ENCODE measurements around the gene SPINK9. TPM values are rescaled to one million over a fixed set of nuclear protein-coding genes. Genes with fewer than 3 reads are reported as not detected.

Gene SPINK9
- total RNA-seq, 1 experiment from 2014 or later, result not detected

DNA sequence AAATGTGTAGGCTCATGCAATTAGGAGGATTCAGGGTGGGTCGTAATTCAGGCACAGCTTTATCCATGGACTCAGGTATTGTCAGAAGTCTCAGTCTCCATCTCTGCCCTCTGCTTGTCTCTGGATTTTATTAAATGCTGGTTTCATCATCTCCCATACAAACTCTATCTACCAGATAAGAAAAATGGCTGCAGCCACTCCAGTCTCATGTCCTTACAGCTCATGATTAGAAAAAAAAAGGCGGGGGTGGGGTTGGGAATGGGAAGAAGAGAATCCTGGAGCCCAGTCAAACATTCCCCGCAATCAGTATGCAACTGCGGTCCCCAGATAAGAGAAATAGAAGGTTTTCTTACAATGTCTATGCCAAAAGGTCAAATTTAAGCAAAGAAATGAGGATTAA is 40.8 kb downstream of the SPINK9 start:
- no peak overlapping the region for H3K4me2 ChIP-seq (ENCODE audit: insufficient read depth, insufficient read length, low read length)
- H2BK20ac ChIP-seq (ENCODE audit: low read depth, low read length, poor library complexity, severe bottlenecking), result no peak overlapping the region
- no peak overlapping the region for H2BK15ac ChIP-seq (ENCODE audit: low read depth, low read length)
- H3K23ac ChIP-seq (ENCODE audit: insufficient read length, low read depth, low read length), result no peak overlapping the region
- no peak overlapping the region for H3K56ac ChIP-seq (ENCODE audit: insufficient read length, low read depth, low read length)
- H4K91ac ChIP-seq (ENCODE audit: insufficient read length, low read depth, low read length), result no peak overlapping the region
- Mint-ChIP-seq H3K27me3 (ENCODE audit: low read depth) (no peaks in the 10 kb centered on the region), H3K27ac (no peak overlapping the region), H3K4me1 (peaks cover 15 to 21% of the 10 kb centered on the region in 2 experiments), H3K9me3 (peaks cover 2 to 6% of the 10 kb centered on the region in 2 experiments; a peak in 2 of 5 replicates), H3K36me3 (ENCODE audit: insufficient read depth in 1 of 3, low read depth in 3 of 3) (peaks cover 3 to 10% (median 7%) of the 10 kb centered on the region in 3 experiments; a peak in 4 of 7 replicates), H3K4me3 (no peak overlapping the region)
- no peak overlapping the region for H3K14ac ChIP-seq (ENCODE audit: insufficient read depth, low read length)
- no peak overlapping the region for H2BK12ac ChIP-seq (ENCODE audit: insufficient read length, low read depth, low read length)
- H3T11ph ChIP-seq (ENCODE audit: low read length), result no peak overlapping the region
- H3K23me2 ChIP-seq (ENCODE audit: insufficient read length, low read depth, low read length, poor library complexity, severe bottlenecking), result no peaks in the 10 kb centered on the region
- no peaks in the 10 kb centered on the region for H3K9me3 ChIP-seq (ENCODE audit: control insufficient read depth, low read depth, low read length)
- H4K8ac ChIP-seq (replicated peaks; ENCODE audit: insufficient read length, low read depth, low read length), result no peak overlapping the region
- no peak for DNase-seq
- no peak overlapping the region for H3K18ac ChIP-seq (ENCODE audit: insufficient read length, low read depth, low read length)
- WGBS (ENCODE audit: extremely low coverage, insufficient read length, low lambda C conversion rate), result no CpG with 5 or more reads among the region's 4 CpGs
- H2AFZ ChIP-seq (ENCODE audit: low read length), result no peak overlapping the region
- H3K79me2 ChIP-seq (ENCODE audit: insufficient read depth, low read length), result no peaks in the 10 kb centered on the region
- no peak overlapping the region for H3K9ac ChIP-seq (ENCODE audit: extremely low read depth, insufficient read length, low read length)
- H3K4ac ChIP-seq (ENCODE audit: low read depth, low read length), result no peak overlapping the region
- H4K20me1 ChIP-seq (ENCODE audit: control insufficient read depth, insufficient read depth, insufficient read length), result no peaks in the 10 kb centered on the region
- H4K5ac ChIP-seq (ENCODE audit: insufficient read length, low read depth, low read length), result no peak overlapping the region
- H3K4me1 ChIP-seq (ENCODE audit: insufficient read depth, low read length), result no peaks in the 10 kb centered on the region
- no peaks in the 10 kb centered on the region for H3K79me1 ChIP-seq (ENCODE audit: insufficient read depth, low read depth, low read length, poor library complexity, severe bottlenecking)
- H2BK120ac ChIP-seq (ENCODE audit: low read depth, low read length, poor library complexity, severe bottlenecking), result no peak overlapping the region
- no peak overlapping the region for H2AK5ac ChIP-seq (ENCODE audit: insufficient read length, low read length)
- H3K27ac ChIP-seq (ENCODE audit: insufficient read length, low read depth, low read length), result no peak overlapping the region
- no peaks in the 10 kb centered on the region for H3K27me3 ChIP-seq (ENCODE audit: insufficient read depth, low read length)
- TF ChIP-seq, protein P1, sequence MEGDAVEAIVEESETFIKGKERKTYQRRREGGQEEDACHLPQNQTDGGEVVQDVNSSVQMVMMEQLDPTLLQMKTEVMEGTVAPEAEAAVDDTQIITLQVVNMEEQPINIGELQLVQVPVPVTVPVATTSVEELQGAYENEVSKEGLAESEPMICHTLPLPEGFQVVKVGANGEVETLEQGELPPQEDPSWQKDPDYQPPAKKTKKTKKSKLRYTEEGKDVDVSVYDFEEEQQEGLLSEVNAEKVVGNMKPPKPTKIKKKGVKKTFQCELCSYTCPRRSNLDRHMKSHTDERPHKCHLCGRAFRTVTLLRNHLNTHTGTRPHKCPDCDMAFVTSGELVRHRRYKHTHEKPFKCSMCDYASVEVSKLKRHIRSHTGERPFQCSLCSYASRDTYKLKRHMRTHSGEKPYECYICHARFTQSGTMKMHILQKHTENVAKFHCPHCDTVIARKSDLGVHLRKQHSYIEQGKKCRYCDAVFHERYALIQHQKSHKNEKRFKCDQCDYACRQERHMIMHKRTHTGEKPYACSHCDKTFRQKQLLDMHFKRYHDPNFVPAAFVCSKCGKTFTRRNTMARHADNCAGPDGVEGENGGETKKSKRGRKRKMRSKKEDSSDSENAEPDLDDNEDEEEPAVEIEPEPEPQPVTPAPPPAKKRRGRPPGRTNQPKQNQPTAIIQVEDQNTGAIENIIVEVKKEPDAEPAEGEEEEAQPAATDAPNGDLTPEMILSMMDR (conservative IDR thresholded peaks at IDR 0.05), result no peak
- no peak overlapping the region for H2BK5ac ChIP-seq (ENCODE audit: insufficient read length, low read length)

Measured in H9 (cell line).